ENCODE results near the gene ATP6V1F. TPM values are rescaled to one million over a fixed set of nuclear protein-coding genes. Genes with fewer than 3 reads are reported as not detected.

ATP6V1F gene
- total and polyA plus RNA-seq, 12 donors = 96.7 to 189 (median 125) TPM

GRCh38 chr7:128831178-128831993 is 31.3 kb upstream of the ATP6V1F start:
- peak; percentile 69 to 76 for DNase-seq
- intact Hi-C loops (cut with DNase I) = loop anchor here in 2 of 10 donors (2.0 to 5.0 kb wide), 3 partner anchors 31 to 93 kb away; partner anchors contain the start of genes ATP6V1F (in 1 of the 2) and CALU (in 1 of the 2)
- WGBS, 2 donors = 7 to 15% methylated on average over 33 of the region's 33 CpGs

GRCh38 chr7:128831994-128832879 is 30.4 kb upstream of the ATP6V1F start:
- Histone ChIP-seq H3K4me3 (peak overlapping the region; percentile 55 to 92 (median 72)), H3K36me3 (peaks cover 0 to 39% (median 9%) of the 10 kb centered on the region in 9 donors), H3K27me3 (peaks cover 0 to 46% (median 0%) of the 10 kb centered on the region in 7 donors), H3K4me1 (peaks cover 20 to 90% (median 60%) of the 10 kb centered on the region in 9 donors), H3K9me3 (no peaks in the 10 kb centered on the region), H3K27ac (peak overlapping the region; percentile 86 to 99 (median 94))
- intact Hi-C loops (cut with DNase I) = loop anchor here in 2 of 10 donors (2.0 to 5.0 kb wide), 3 partner anchors 31 to 93 kb away; partner anchors contain the start of genes ATP6V1F (in 1 of the 2) and CALU (in 1 of the 2)
- no peak for TF ChIP-seq CTCF (IDR thresholded peaks at IDR 0.05)
- 9 to 12% methylated on average over 22 of the region's 22 CpGs for WGBS, 2 donors
- peak; percentile 66 to 72 for DNase-seq
- ATAC-seq = peak; percentile 4 to 45 (median 14)

More at GRCh38 chr7:128831178-128831993, 31.3 kb upstream of the ATP6V1F start:
- Histone ChIP-seq H3K27me3 (peaks cover 0 to 46% (median 0%) of the 10 kb centered on the region in 7 donors), H3K36me3 (peaks cover 0 to 30% (median 3%) of the 10 kb centered on the region in 9 donors), H3K27ac (peak overlapping the region; percentile 86 to 99 (median 94)), H3K4me1 (peaks cover 25 to 86% (median 59%) of the 10 kb centered on the region in 9 donors), H3K4me3 (peak overlapping the region; percentile 55 to 92 (median 72)), H3K9me3 (no peaks in the 10 kb centered on the region)
- peak; percentile 6 to 50 (median 18) for ATAC-seq
- TF ChIP-seq CTCF (IDR thresholded peaks at IDR 0.05) = no peak

GRCh38 chr7:128832880-128833147 is 29.8 kb upstream of the ATP6V1F start:
- 17 to 19% methylated on average over 2 of the region's 2 CpGs for WGBS, 2 donors
- Histone ChIP-seq H3K4me3 (peak overlapping the region; percentile 3 to 92 (median 72)), H3K36me3 (peaks cover 0 to 45% (median 14%) of the 10 kb centered on the region in 9 donors), H3K9me3 (no peaks in the 10 kb centered on the region), H3K4me1 (peaks cover 20 to 93% (median 60%) of the 10 kb centered on the region in 9 donors), H3K27me3 (peaks cover 0 to 46% (median 0%) of the 10 kb centered on the region in 7 donors), H3K27ac (peak overlapping the region; percentile 86 to 99 (median 94))
- DNase-seq (no peak), ATAC-seq (no peak)
- intact Hi-C loops (cut with DNase I) = loop anchor here in 1 of 10 donors (5.0 kb wide), 1 partner anchor 91 kb away; no protein-coding TSS in a partner anchor
- TF ChIP-seq CTCF (IDR thresholded peaks at IDR 0.05) = no peak

Measured in heart right ventricle (tissue), 16 donors.